COLO829 (cell line): ENCODE data around the gene ITGAX.
"Not testable (repeated sequence)": the region's sequence is repeated elsewhere in the genome, so short reads cannot be mapped to it uniquely, and the experiment has no call there.

Experiments
- DNase-seq: peaks from one replicate; pipeline ENCODE4 v3.0.0; 2012; ENCODE audit warnings: low spot score

The ITGAX gene

DNA sequence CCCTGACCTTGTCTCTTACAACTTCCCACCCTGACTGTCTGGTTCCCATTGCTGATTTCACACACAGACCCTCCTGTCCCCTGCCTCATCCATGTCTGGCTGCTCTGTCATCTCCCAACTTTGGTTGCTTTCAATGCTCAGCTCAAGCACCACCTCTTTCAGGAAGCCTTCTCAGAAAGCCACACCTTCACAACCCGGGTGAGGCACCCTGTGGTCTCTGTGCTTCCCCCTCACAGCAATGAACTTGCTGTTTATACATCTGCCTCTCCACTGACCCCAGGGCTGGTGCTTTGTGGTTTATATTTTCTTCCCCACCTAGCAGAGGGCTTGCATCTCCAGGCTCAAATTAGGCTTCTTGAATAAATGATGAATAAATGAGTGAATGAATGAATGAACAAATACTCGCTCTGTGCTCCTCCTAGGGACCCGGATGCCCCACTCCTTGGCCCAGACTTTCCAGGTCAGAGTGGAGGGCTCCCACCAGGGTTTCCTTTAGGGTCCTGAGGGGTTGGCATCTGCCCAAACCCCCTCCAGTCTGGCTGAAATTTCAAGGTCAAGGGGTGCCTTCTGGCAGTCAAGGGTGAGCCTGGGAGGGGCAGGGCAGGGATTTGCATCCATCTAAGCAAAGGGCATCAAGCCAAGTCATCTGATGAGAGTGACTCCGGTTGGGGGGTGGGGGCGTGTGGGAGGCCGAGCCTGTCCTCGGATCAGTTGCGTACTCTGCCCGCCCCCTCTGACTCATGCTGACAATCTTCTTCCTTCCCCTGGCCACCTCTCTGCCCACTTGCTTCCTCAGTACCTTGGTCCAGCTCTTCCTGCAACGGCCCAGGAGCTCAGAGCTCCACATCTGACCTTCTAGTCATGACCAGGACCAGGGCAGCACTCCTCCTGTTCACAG lies at the start of gene ITGAX:
ITGAX (plus strand) TSS at position 783 of the 898 bp plus-strand sequence; CDS start at position 862, 79 bp downstream.
- peak; percentile 89 for DNase-seq

DNA sequence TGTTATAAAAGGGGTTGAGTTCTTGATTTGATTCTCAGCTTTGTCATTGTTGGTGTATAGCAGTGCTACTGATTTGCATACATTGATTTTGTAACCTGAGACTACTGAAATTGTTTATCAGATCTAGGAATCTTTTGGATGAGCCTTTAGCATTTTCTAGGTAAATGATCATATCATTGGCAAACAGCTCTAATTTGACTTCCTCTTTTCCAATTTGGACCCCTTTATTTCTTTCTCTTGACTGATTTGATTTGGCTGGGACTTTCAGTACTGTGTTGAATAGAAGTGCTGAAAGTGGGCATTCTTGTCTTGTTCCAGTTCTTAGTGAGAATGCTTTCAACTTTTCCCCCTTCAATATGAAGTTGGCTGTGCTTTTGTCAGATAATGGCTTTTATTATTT lies 49.8 kb upstream of the ITGAX start:
- DNase-seq: no peak

DNA sequence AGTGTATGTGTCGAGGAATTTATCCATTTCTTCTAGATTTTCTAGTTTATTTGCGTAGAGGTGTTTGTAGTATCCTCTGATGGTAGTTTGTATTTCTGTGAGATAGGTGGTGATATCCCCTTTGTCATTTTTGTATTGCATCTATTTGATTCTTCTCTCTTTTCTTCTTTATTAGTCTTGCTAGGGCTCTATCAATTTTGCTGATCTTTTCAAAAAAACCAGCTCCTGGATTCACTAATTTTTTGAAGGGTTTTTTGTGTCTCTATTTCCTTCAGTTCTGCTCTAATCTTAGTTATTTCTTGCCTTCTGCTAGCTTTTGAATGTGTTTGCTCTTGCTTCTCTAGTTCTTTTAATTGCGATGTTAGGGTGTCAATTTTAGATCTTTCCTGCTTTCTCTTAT lies 46.6 kb upstream of the ITGAX start:
- DNase-seq: not testable (repeated sequence)

- DNase-seq: no peak
Measured at GRCh38 chr16:31322500-31322899, 32.5 kb upstream of the ITGAX start.

GRCh38 chr16:31323959-31324629 lies 30.9 kb upstream of the ITGAX start:
- DNase-seq: no peak

DNA sequence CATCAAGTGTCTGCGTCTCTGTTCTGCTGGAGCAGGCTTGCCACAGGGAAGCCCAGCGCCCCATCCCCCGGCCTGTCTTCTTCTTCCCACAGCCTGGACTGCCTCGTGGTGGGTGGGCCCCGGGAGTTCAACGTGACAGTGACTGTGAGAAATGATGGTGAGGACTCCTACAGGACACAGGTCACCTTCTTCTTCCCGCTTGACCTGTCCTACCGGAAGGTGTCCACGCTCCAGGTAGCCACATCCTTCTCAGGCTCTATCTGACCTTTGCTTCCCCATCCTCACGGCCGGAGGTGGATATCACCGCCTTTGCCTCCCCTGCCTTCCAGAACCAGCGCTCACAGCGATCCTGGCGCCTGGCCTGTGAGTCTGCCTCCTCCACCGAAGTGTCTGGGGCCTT lies 29.8 kb upstream of the ITGAX start:
- DNase-seq: no peak

- DNase-seq: no peak
Measured at GRCh38 chr16:31327646-31328225, 27.2 kb upstream of the ITGAX start.

DNA sequence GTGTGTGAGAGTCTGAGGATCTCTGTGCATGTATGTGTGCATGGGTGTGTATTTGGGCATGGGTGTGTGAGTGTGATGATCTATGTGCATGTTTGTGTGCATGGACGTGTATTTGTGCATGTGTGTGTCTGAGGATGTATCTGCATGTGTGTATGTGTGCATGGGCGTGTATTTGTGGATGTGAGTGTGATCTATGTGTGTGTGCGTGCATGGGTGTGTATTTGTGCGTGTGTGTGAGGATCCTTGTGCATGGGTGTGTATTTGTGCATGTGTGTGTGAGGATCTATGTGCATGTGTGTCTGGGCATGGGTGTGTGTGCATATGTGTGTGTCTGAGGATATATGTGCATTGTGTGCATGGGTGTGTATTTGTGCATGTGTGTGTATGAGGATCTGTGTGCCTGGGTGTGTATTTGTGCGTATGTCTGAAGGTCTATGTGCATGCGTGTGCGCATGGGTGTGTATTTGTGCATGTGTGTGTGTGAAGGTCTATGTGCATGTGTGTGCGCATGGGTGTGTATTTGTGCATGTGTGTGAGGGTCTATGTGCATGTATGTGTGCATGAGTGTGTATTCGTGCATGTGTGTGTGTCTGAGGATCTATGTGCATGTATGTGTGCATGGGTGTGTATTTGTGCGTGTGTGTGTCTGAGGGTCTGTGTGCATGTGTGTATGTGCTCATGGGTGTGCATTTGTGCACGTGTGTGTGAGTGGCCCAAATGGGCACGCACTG lies 26.5 kb upstream of the ITGAX start:
- DNase-seq: no peak

- no peak for DNase-seq
Measured at GRCh38 chr16:31329671-31330552, 25.1 kb upstream of the ITGAX start.

DNA sequence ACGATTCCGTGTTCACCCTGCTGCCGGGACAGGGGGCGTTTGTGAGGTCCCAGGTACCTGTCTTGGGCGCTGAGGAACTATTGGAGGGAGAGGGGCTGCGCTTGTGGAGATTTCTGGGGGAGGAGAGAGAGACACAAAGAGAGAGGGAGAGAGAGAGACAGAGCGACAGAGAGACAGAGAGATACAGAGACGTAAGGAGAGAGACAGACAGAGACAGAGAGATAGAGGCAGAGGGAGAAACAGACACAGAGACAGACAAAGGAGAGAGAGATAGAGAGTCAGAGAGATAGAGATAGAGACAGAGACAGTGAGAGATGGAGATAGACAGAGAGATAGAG lies 24.5 kb upstream of the ITGAX start:
- no peak for DNase-seq

GRCh38 chr16:31331141-31331764 lies 23.7 kb upstream of the ITGAX start:
- no peak for DNase-seq

DNA sequence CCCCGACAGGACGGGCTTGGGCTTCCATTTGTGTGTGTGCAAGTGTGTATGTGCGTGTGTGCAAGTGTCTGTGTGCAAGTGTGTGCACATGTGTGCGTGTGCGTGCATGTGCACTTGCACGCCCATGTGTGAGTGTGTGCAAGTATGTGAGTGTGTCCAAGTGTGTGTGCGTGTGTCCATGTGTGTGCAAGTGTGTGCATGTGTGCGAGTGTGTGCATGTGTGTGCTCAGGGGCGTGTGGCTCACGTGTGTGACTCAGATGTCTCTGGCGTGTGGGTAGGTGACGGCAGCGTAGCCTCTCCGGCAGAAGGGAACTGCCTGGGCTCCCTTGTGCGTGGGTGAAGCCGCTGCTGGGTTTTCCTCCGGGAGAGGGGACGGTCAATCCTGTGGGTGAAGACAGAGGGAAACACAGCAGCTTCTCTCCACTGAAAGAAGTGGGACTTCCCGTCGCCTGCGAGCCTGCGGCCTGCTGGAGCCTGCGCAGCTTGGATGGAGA lies 23.1 kb upstream of the ITGAX start:
- no peak for DNase-seq

DNA sequence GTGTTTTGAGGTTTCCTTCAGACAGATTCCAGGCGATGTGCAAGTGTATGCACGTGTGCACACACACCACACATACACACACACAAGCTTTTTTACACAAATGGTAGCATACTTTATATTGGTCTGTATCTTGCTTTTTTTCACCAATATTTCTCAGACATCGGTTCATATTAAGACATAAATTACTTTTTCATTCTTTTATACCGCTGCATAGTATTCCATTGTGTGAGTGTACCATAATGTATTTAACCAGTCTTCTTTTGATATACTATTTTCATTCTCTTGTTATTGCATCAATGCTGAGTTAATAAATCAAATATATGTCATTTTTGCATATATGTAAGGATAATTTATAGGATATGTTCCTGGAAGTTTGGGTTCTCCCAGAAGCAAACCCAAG lies 22.4 kb upstream of the ITGAX start:
- DNase-seq: no peak

GRCh38 chr16:31333686-31334649 lies 21.0 kb upstream of the ITGAX start:
- no peak for DNase-seq

- no peak for DNase-seq
Measured at GRCh38 chr16:31334934-31335333, 20.0 kb upstream of the ITGAX start.

DNA sequence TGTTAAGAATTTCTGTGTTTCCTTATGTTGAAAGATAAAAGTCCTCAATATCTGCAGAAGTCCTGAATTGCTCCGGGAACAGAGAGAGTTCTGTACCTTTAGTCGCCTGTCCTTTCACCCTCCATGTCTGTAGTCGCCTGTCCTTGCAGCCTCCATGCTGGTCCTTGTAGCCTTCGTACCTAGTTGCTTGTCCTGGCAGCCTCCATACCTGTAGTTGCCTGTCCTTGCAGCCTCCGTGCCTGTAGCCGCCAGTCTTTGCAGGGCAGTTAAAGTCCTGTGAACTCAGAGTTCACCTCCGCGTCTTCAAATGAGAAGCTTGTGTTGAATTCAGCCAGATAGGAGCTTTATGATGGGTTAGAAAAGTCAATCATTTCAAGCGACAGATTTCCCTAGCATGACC lies 19.5 kb upstream of the ITGAX start:
- no peak for DNase-seq

DNA sequence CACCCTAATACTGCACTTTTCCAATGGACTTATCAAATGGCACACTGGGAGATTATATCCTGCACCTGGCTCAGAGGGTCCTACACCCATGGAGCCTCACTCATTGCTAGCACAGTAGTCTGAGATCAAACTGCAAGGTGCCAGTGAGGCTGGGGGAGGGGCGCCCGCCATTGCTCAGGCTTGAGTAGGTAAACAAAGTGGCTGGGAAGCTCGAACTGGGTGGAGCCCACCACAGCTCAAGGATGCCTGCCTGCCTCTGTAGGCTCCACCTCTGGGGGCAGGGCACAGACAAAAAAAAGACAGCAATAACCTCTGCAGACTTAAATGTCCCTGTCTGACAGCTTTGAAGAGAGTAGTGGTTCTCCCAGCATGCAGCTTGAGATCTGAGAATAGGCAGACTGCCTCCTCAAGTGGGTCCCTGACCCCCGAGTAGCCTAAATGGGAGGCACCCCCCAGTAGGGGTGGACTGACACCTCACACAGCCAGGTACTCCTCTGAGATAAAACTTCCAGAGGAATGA lies 16.8 kb upstream of the ITGAX start:
- DNase-seq: not testable (repeated sequence)

GRCh38 chr16:31344712-31345111 lies 10.3 kb upstream of the ITGAX start:
- DNase-seq: no peak

GRCh38 chr16:31347445-31347844 lies 7.5 kb upstream of the ITGAX start:
- no peak for DNase-seq
